Caco-2 (cell line): ENCODE results near the gene TRAK1. TPM values are rescaled to one million over a fixed set of nuclear protein-coding genes. Genes with fewer than 3 reads are reported as not detected.

Source experiments
- BruUV-seq: library from RNA; stranded (reverse); fragments of 400-500 nt; replicated peaks from 2 replicates; lab custom pipeline; 2021; lab: Mats Ljungman, UMichigan
- CTCF ChIA-PET: fragments of 300-600 bp; sonication (Branson Sonifier 250); formaldehyde crosslinking; loops from one replicate; lab custom pipeline; 2022; ENCODE audit warnings: antibody characterized with exemption; lab: Charles Lee
- POLR2A ChIA-PET: fragments of 300-600 bp; sonication (Branson Sonifier 250); formaldehyde crosslinking; loops from one replicate; lab custom pipeline; 2022; ENCODE audit warnings: antibody characterized with exemption; lab: Charles Lee
- DNase-seq, 2 experiments: peaks; one replicate each; pipeline versions ENCODE4 v3.0.0 to v3.0.0-alpha.2; 2020 to 2022
- H3K27me3 ChIP-seq: replicated peaks from 2 replicates; pipeline ENCODE4 v1.6.0; 2011; ENCODE audit warnings: low read length; ENCODE audit not compliant: control insufficient read depth, insufficient read depth
- H3K36me3 ChIP-seq: 2 replicates; pipeline ENCODE4 v1.5.1; 2011; ENCODE audit warnings: low read length; ENCODE audit not compliant: control insufficient read depth, insufficient read depth
- H3K4me1 ChIP-seq: fragments of 250-450 bp; sonication (Bioruptor Pico); 2 replicates; pipeline ENCODE4 v1.5.1; 2020; ENCODE audit warnings: mild to moderate bottlenecking
- H3K4me3 ChIP-seq: 2 replicates; pipeline ENCODE4 v1.5.1; 2011; ENCODE audit warnings: low read depth, mild to moderate bottlenecking, control low read depth, low read length
- H3K9me3 ChIP-seq: fragments of 250-450 bp; sonication (Bioruptor Pico); 2 replicates; pipeline ENCODE4 v1.5.1; 2020; ENCODE audit warnings: mild to moderate bottlenecking, moderate library complexity
- H3K27ac Mint-ChIP-seq: one replicate; pipeline ENCODE4 v1.8.0; 2022; ENCODE audit warnings: mixed read lengths; ENCODE audit not compliant: unreplicated experiment
- H3K27me3 Mint-ChIP-seq: one replicate; pipeline ENCODE4 v1.8.0; 2022; ENCODE audit warnings: mixed read lengths; ENCODE audit not compliant: insufficient read depth, unreplicated experiment
- H3K36me3 Mint-ChIP-seq: one replicate; pipeline ENCODE4 v1.8.0; 2022; ENCODE audit warnings: mild to moderate bottlenecking, mixed read lengths; ENCODE audit not compliant: insufficient read depth, unreplicated experiment
- H3K4me1 Mint-ChIP-seq: one replicate; pipeline ENCODE4 v1.8.0; 2022; ENCODE audit warnings: low read depth, mixed read lengths; ENCODE audit not compliant: unreplicated experiment
- H3K4me3 Mint-ChIP-seq: one replicate; pipeline ENCODE4 v1.8.0; 2022; ENCODE audit warnings: mild to moderate bottlenecking, moderate library complexity, mixed read lengths; ENCODE audit not compliant: unreplicated experiment
- H3K9me3 Mint-ChIP-seq: one replicate; pipeline ENCODE4 v1.8.0; 2022; ENCODE audit warnings: mixed read lengths; ENCODE audit not compliant: unreplicated experiment
- intact Hi-C: fragments of 100-400 bp; cut with micrococcal nuclease; formaldehyde crosslinking; loops from one replicate; pipeline ENCODE4 v1.10.0; 2022; ENCODE audit not compliant: unreplicated experiment
- total RNA-seq: library from RNA; stranded (reverse); gene quantifications from 2 replicates; pipeline ENCODE4 v1.2.3, GENCODE V29; 2022
- TF ChIP-seq, protein P1 (sequence below), 2 experiments: fragments of 200-600 bp in 1 of 2; IDR thresholded peaks; 1 replicate in 1 of 2; 2 replicates in 1 of 2; pipeline versions ENCODE4 v1.5.1 to v1.8.0; 2011 to 2022; ENCODE audit warnings: antibody characterized with exemption in 1 of 2, control low read depth in 1 of 2, inconsistent platforms in 1 of 2, low read depth in 1 of 2, low read length in 1 of 2, mild to moderate bottlenecking in 1 of 2, moderate library complexity in 1 of 2; ENCODE audit not compliant: insufficient read depth in 1 of 2, severe bottlenecking in 1 of 2, unreplicated experiment in 1 of 2

TRAK1 gene
- total RNA-seq, 1 experiment from 2014 or later, result 33.3 TPM

DNA sequence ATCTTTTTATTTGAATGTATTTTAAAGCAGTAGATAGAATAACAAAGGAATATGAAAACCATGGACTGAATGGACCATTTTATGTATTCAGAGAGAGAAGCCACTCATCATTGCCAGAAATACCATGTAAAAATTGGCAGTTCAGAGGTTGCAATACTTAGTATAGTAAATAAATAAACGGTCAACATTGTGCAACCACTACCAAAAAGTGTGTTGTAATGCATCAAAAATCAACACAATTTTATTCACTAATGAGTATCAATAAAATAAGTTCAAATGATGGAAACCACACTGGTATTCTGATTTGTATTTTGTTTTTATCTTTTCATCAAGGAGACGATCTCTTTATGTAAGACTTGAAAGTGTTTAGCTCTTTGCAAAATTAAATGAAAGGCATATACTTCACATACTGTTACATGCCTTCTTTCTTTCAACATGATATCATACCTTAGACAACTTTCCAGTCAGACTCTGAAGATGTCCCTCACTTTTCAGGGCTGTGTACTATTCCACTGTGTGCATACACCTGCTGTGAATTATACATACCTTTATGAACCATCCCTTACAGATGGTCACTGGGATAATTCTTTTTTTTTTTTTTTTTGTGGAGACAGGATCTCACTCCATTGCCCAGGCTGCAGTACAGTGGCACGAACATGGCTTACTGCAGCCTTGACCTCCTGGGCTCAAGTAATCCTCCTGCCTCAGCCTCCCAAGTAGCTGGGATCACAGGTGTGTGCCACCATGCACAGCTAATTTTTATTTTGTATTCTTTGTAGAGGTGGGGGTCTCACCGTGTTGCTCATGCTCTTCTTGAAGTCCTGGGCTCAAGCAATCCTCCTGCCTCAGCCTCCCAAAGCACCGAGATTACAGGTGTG lies 134.6 kb downstream of the TRAK1 start:
- intact Hi-C loops, result no loop called here
- TF ChIP-seq, protein P1, sequence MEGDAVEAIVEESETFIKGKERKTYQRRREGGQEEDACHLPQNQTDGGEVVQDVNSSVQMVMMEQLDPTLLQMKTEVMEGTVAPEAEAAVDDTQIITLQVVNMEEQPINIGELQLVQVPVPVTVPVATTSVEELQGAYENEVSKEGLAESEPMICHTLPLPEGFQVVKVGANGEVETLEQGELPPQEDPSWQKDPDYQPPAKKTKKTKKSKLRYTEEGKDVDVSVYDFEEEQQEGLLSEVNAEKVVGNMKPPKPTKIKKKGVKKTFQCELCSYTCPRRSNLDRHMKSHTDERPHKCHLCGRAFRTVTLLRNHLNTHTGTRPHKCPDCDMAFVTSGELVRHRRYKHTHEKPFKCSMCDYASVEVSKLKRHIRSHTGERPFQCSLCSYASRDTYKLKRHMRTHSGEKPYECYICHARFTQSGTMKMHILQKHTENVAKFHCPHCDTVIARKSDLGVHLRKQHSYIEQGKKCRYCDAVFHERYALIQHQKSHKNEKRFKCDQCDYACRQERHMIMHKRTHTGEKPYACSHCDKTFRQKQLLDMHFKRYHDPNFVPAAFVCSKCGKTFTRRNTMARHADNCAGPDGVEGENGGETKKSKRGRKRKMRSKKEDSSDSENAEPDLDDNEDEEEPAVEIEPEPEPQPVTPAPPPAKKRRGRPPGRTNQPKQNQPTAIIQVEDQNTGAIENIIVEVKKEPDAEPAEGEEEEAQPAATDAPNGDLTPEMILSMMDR (IDR thresholded peaks at IDR 0.05; ENCODE audit: insufficient read depth in 1 of 2, low read depth in 1 of 2, low read length in 1 of 2, severe bottlenecking in 1 of 2, unreplicated experiment in 1 of 2), result no peak
- Mint-ChIP-seq H3K36me3 (peaks cover 37% of the 10 kb centered on the region), H3K4me3 (no peak overlapping the region), H3K27ac (no peak overlapping the region), H3K27me3 (no peaks in the 10 kb centered on the region), H3K9me3 (no peaks in the 10 kb centered on the region), H3K4me1 (no peaks in the 10 kb centered on the region)
- Histone ChIP-seq H3K36me3 (peaks cover 2% of the 10 kb centered on the region; the same call in 1 of the 2 replicates), H3K4me1 (peaks cover 4% of the 10 kb centered on the region; the same call in 1 of the 2 replicates), H3K4me3 (no peak overlapping the region), H3K27me3 (no peaks in the 10 kb centered on the region), H3K9me3 (no peaks in the 10 kb centered on the region)
- ChIA-PET CTCF (no interaction called here), POLR2A (no interaction called here)
- no TSS peak for BruUV-seq
- no peak for DNase-seq

DNA sequence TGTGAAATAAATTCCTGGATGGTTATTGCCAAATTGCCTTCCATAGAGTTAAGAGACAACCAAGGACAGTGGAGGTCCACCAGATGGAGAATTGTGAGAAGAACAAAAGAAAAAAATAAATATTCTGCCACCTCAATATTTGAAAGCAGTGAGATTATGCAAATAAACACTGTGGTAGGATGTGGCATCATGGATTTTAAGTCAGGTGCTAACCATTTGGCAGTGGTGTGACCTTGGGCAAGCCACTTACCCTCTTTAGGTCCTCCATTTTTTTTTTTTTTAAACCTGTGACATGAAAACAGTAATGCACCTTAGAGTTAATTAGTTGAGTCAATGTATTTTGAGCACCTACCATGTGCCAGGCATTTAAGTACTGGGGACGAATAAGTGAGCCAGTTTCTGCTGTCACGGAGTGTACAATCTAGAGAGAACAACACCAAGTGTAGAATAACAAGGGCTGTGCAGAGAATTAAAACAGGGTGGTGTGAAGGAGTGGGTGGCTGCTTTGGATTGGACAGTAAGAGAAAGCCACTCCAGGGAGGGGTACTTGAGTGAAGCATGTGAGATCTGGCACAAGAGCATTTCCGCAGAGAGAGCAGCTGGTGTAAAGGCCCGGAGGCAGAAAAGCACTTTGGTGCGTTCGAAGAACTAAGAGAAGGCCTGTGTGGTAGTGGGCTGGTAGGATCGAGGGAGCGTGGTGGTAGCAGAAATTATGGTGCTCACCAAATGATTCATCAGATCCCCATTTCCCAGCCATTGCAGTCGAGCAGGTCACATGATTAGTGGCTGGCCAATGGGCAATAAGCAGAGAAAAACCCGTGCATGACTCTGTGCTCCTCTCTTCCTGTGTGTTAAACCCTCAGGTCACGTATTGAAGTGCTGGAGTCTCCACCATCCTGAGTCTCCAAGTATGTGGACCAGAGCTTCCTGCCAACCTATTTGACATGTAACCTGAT lies 135.6 kb downstream of the TRAK1 start:
- no peak for DNase-seq
- H3K27ac Mint-ChIP-seq, result no peak overlapping the region
- CTCF ChIA-PET, result interaction anchor here (0.7 kb wide), 1 partner anchor 83 kb away, joined by 3 read pairs; no protein-coding TSS in a partner anchor
- H3K36me3 ChIP-seq, result peaks cover 2% of the 10 kb centered on the region; the same call in 1 of the 2 replicates
- H3K4me3 ChIP-seq, result no peak overlapping the region
- no TSS peak for BruUV-seq
- TF ChIP-seq, protein P1 (IDR thresholded peaks at IDR 0.05; ENCODE audit: insufficient read depth in 1 of 2, low read depth in 1 of 2, low read length in 1 of 2, severe bottlenecking in 1 of 2, unreplicated experiment in 1 of 2), result no peak
- no peaks in the 10 kb centered on the region for H3K9me3 Mint-ChIP-seq
- H3K4me1 Mint-ChIP-seq, result no peaks in the 10 kb centered on the region
- no peak overlapping the region for H3K4me3 Mint-ChIP-seq
- POLR2A ChIA-PET, result no interaction called here
- no peaks in the 10 kb centered on the region for H3K9me3 ChIP-seq
- intact Hi-C loops, result no loop called here
- H3K27me3 Mint-ChIP-seq, result no peaks in the 10 kb centered on the region
- no peaks in the 10 kb centered on the region for H3K27me3 ChIP-seq
- peaks cover 32% of the 10 kb centered on the region for H3K36me3 Mint-ChIP-seq
- H3K4me1 ChIP-seq, result peaks cover 4% of the 10 kb centered on the region; the same call in 1 of the 2 replicates

DNA sequence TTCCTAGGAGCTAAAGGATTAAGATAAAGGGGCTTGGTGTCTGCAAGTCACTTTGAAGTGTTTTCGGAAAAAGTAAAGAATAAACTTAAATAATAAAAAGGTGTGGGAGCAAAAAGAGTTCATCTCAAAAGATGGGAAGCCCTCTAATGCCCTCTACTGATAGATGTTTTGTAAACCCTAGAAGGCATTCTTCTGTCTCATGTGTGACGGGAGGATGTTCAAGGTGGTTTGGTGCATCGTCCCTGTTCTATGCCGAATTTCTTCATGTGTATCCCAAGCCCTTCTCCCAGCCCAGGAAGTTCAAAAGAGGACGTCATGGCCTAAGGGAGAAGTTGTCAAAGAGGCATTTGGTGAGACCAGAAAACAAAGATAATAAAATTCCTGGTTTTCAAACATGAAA lies 137.6 kb downstream of the TRAK1 start:
- H3K4me3 Mint-ChIP-seq, result no peak overlapping the region

More for the DNA sequence above, 137.6 kb downstream of the TRAK1 start:
- Mint-ChIP-seq H3K27me3 (no peaks in the 10 kb centered on the region), H3K9me3 (no peaks in the 10 kb centered on the region), H3K4me1 (no peaks in the 10 kb centered on the region), H3K36me3 (peaks cover 20% of the 10 kb centered on the region), H3K27ac (no peak overlapping the region)
- DNase-seq, result peak in 1 of 2 experiments; percentile 22
- CTCF ChIA-PET, result interaction anchor here (0.5 to 2.1 kb wide), 7 partner anchors 18 to 333 kb away, joined by 3 to 25 read pairs (median 7); partner anchors contain the start of gene VIPR1
- TF ChIP-seq, protein P1 (IDR thresholded peaks at IDR 0.05; ENCODE audit: insufficient read depth in 1 of 2, low read depth in 1 of 2, low read length in 1 of 2, severe bottlenecking in 1 of 2, unreplicated experiment in 1 of 2), result peak; percentile 24 to 32
- Histone ChIP-seq H3K9me3 (no peaks in the 10 kb centered on the region), H3K36me3 (0 out of 2 replicates have a peak, but pooled peaks cover under 1% of the 10 kb centered on the region), H3K4me1 (peaks cover 4% of the 10 kb centered on the region; the same call in 1 of the 2 replicates), H3K4me3 (no peak overlapping the region), H3K27me3 (no peaks in the 10 kb centered on the region)
- intact Hi-C loops, result loop anchor here (1.0 kb wide), 2 partner anchors 111 to 334 kb away; no protein-coding TSS in a partner anchor
- BruUV-seq, result no TSS peak
- POLR2A ChIA-PET, result no interaction called here
